H1 (cell line): ENCODE measurements around the gene MYOD1. TPM values are rescaled to one million over a fixed set of nuclear protein-coding genes. Genes with fewer than 3 reads are reported as not detected.

Experiments used
- BACH1 ChIP-seq: IDR thresholded peaks from 2 replicates; pipeline ENCODE4 v1.6.1; 2012; ENCODE audit warnings: low read length, improper control_type of control experiment
- CBX5 ChIP-seq: fragments of 300-800, 300-1000 bp; sonication (generic); IDR thresholded peaks from 2 replicates; pipeline ENCODE4 v1.7.1; 2016; ENCODE audit warnings: antibody characterized with exemption, low read length, low read depth
- CBX8 ChIP-seq: fragments of 300-800, 300-1000 bp; sonication (generic); IDR thresholded peaks from 2 replicates; pipeline ENCODE4 v1.7.1; 2016; ENCODE audit warnings: low read depth, low read length, borderline replicate concordance
- CHD2 ChIP-seq: IDR thresholded peaks from 2 replicates; pipeline ENCODE4 v1.6.1; 2012; ENCODE audit warnings: low read length, improper control_type of control experiment
- EGR1 ChIP-seq: IDR thresholded peaks from 2 replicates; pipeline ENCODE4 v1.6.1; 2011; ENCODE audit warnings: low read depth, low read length, borderline replicate concordance
- FOSL1 ChIP-seq: IDR thresholded peaks from 2 replicates; pipeline ENCODE4 v1.6.1; 2011; ENCODE audit warnings: mild to moderate bottlenecking, low read depth, low read length, moderate library complexity; ENCODE audit not compliant: insufficient read depth
- NRF1 ChIP-seq: IDR thresholded peaks from 2 replicates; pipeline ENCODE4 v1.6.1; 2011; ENCODE audit warnings: mild to moderate bottlenecking, low read depth, low read length, improper control_type of control experiment
- RBBP5 ChIP-seq: IDR thresholded peaks from 2 replicates; pipeline ENCODE4 v1.7.1; 2012; ENCODE audit warnings: low read depth, mild to moderate bottlenecking, inconsistent platforms, low read length, moderate library complexity, borderline replicate concordance
- RFX5 ChIP-seq: IDR thresholded peaks from 2 replicates; pipeline ENCODE4 v1.6.1; 2011; ENCODE audit warnings: low read depth, low read length, improper control_type of control experiment, borderline replicate concordance
- RNF2 ChIP-seq: fragments of 200-900, 300-1000 bp; sonication (generic); IDR thresholded peaks from 2 replicates; pipeline ENCODE4 v1.7.1; 2016; ENCODE audit warnings: borderline replicate concordance, low read depth, mild to moderate bottlenecking, antibody characterized with exemption, low read length; ENCODE audit not compliant: poor library complexity, severe bottlenecking; ENCODE audit errors: missing control alignments
- SIN3A ChIP-seq, 2 experiments: IDR thresholded peaks in 1 of 2; conservative IDR thresholded peaks in 1 of 2; 2 replicates each; pipeline ENCODE4 v1.6.1; 2011 to 2012; ENCODE audit warnings: low read length in 2 of 2, improper control_type of control experiment in 1 of 2, low read depth in 1 of 2, mild to moderate bottlenecking in 1 of 2
- SUZ12 ChIP-seq: fragments of 200-600 bp; sonication (generic); IDR thresholded peaks from 2 replicates; pipeline ENCODE4 v1.6.1; 2012; ENCODE audit warnings: mild to moderate bottlenecking, inconsistent platforms, low read length, moderate library complexity, mixed read lengths
- ZNF274 ChIP-seq: IDR thresholded peaks from 2 replicates; pipeline ENCODE4 v1.7.0; 2012; ENCODE audit warnings: low read length, borderline replicate concordance; ENCODE audit errors: extremely low read depth
- polyA plus RNA-seq, 7 experiments: library from polyadenylated mRNA; depleted of rRNA in 3 of 7; stranded (reverse) in 5 of 7; unstranded in 2 of 7; fragments of >200 nt in 5 of 7; fragments of 200-250 nt in 2 of 7; gene quantifications; 1 replicate in 5 of 7; 2 replicates in 1 of 7; 4 replicates in 1 of 7; pipeline versions ENCODE4 v1.2.1 to v1.2.3, GENCODE V29; 2011 to 2013; ENCODE audit warnings: missing spikeins in 2 of 7, mixed read lengths in 2 of 7
- total RNA-seq: library from RNA; stranded (reverse); fragmentation: NEBNext Ultra II Directional; extraction: Animal tissue kit (Norgen Biotek cat#: 25700); gene quantifications from 2 replicates; pipeline ENCODE4 v1.2.1, GENCODE V29; 2021

MYOD1 gene
- total and polyA plus RNA-seq, 2 of the 8 experiments (the other 6 are each of a cell fraction or from before 2014, with no cell fraction given) = not detected

GRCh38 chr11:17734418-17734911 lies 15.1 kb downstream of the MYOD1 start, which contains the start of gene KCNC1 (continued):
- TF ChIP-seq BACH1 = no peak
- TF ChIP-seq CHD2 = no peak
- 0 out of 2 replicates have a peak, but pooled peaks have one; percentile 18 for TF ChIP-seq EGR1
- TF ChIP-seq CBX5 = no peak
- TF ChIP-seq SUZ12 = no peak
- peak; percentile 89 for TF ChIP-seq FOSL1
- TF ChIP-seq ZNF274 = no peak
- TF ChIP-seq RFX5 = no peak
- TF ChIP-seq RNF2 = no peak
- TF ChIP-seq RBBP5 = 0 out of 2 replicates have a peak, but pooled peaks have one; percentile 21
- peak; percentile 34; the same call in 1 of the 2 replicates for TF ChIP-seq NRF1
- no peak for TF ChIP-seq SIN3A (conservative IDR thresholded peaks at IDR 0.05 in 1 of 2, IDR thresholded peaks at IDR 0.05 in 1 of 2; ENCODE audit: low read depth in 1 of 2, low read length in 2 of 2)
- no peak for TF ChIP-seq CBX8
- TF ChIP-seq, all 59 proteins: peak for 5
